Thyroid gland (tissue), 4 donors: ENCODE results near the gene HADHB. TPM values are rescaled to one million over a fixed set of nuclear protein-coding genes. Genes with fewer than 3 reads are reported as not detected.
A peak's percentile ranks its signal among the peaks of the same experiment; 100 is the strongest.

Source experiments
- DNase-seq, 2 donors: peaks; one replicate each; pipeline ENCODE4 v3.0.0-alpha.2; 2019
- H3K27ac ChIP-seq, 3 donors: fragments of 200-600 bp; sonication (generic); 1 replicate in 2 of 3; 2 replicates in 1 of 3; pipeline ENCODE4 v1.5.1; 2016 to 2019; ENCODE audit warnings: mild to moderate bottlenecking in 1 of 3, moderate library complexity in 1 of 3
- H3K27me3 ChIP-seq: fragments of 200-600 bp; sonication (generic); one replicate; pipeline ENCODE4 v1.5.1; 2019
- H3K36me3 ChIP-seq, 2 donors: fragments of 200-600 bp; sonication (generic); one replicate each; pipeline ENCODE4 v1.5.1; 2016 to 2019
- H3K4me1 ChIP-seq, 2 donors: fragments of 200-600 bp; sonication (generic); one replicate each; pipeline ENCODE4 v1.5.1; 2017 to 2019
- H3K4me3 ChIP-seq, 3 donors: fragments of 200-600 bp; sonication (generic); replicated peaks in 1 of 3; 1 replicate in 2 of 3; 2 replicates in 1 of 3; pipeline ENCODE4 v1.5.1; 2016; ENCODE audit warnings: mild to moderate bottlenecking in 1 of 3
- H3K9me3 ChIP-seq: fragments of 200-600 bp; sonication (generic); one replicate; pipeline ENCODE4 v1.5.1; 2017
- CTCF ChIP-seq, 6 experiments: fragments of 200-600 bp in 3 of 6; fragments of 450-650 bp in 3 of 6; sonication (generic) in 3 of 6; IDR thresholded peaks; one replicate each; pipeline ENCODE4 v1.5.1; 2016 to 2019; ENCODE audit warnings: antibody characterized with exemption in 6 of 6, mild to moderate bottlenecking in 2 of 6, inconsistent platforms in 1 of 6, moderate library complexity in 1 of 6
- POLR2A ChIP-seq, 2 donors: fragments of 450-650 bp; IDR thresholded peaks; one replicate each; pipeline ENCODE4 v1.6.1; 2017; ENCODE audit warnings: antibody characterized with exemption in 2 of 2, mild to moderate bottlenecking in 2 of 2, moderate library complexity in 1 of 2
- WGBS, 2 donors: methylation state at CpG; one replicate each; pipeline ENCODE4 v1.1.5; 2017; 5-methylcytosine and 5-hydroxymethylcytosine counted together
- intact Hi-C: fragments of 100-400 bp; cut with DNase I; formaldehyde crosslinking; loops from one replicate; pipeline ENCODE4 v1.15.1; 2023
- total RNA-seq, 4 donors: library from RNA; depleted of rRNA; stranded (reverse); fragments of >200 nt; gene quantifications; one replicate each; pipeline ENCODE4 v1.2.3, GENCODE V29; 2016

The HADHB gene
- total RNA-seq, 4 donors from 2014 or later = 127 to 200 (median 184) TPM

GRCh38 chr2:26292646-26293045 is 47.9 kb downstream of the HADHB start:
- Histone ChIP-seq H3K4me3 (no peak overlapping the region), H3K9me3 (no peaks in the 10 kb centered on the region), H3K36me3 (peaks cover 0 to 5% of the 10 kb centered on the region in 2 donors), H3K4me1 (peaks cover 0 to 8% of the 10 kb centered on the region in 2 donors), H3K27me3 (no peaks in the 10 kb centered on the region), H3K27ac (no peak overlapping the region)
- intact Hi-C loops = loop anchor here (10.0 kb wide), 1 partner anchor 48 kb away; the partner anchor contains the start of genes HADHA and HADHB
- DNase-seq = no peak
- TF ChIP-seq POLR2A (IDR thresholded peaks at IDR 0.05) (no peak), CTCF (IDR thresholded peaks at IDR 0.05) (no peak)
- 72 to 75% methylated on average over 6 of the region's 6 CpGs for WGBS, 2 donors

- Histone ChIP-seq H3K36me3 (no peaks in the 10 kb centered on the region), H3K27ac (no peak overlapping the region), H3K27me3 (no peaks in the 10 kb centered on the region), H3K4me3 (no peak overlapping the region), H3K9me3 (no peaks in the 10 kb centered on the region), H3K4me1 (peaks cover 8 to 20% of the 10 kb centered on the region in 2 donors)
- no peak for TF ChIP-seq POLR2A (IDR thresholded peaks at IDR 0.05)
- intact Hi-C loops = loop anchor here (10.0 kb wide), 1 partner anchor 51 kb away; the partner anchor contains the start of genes HADHA and HADHB
- DNase-seq = no peak
- WGBS, 2 donors = 85 to 87% methylated on average over 1 of the region's 1 CpG
Observed at GRCh38 chr2:26295511-26295910, 50.8 kb downstream of the HADHB start.

- Histone ChIP-seq H3K9me3 (no peaks in the 10 kb centered on the region), H3K27ac (no peak overlapping the region), H3K4me1 (peaks cover 12 to 26% of the 10 kb centered on the region in 2 donors), H3K36me3 (no peaks in the 10 kb centered on the region), H3K4me3 (no peak overlapping the region), H3K27me3 (no peaks in the 10 kb centered on the region)
- intact Hi-C loops = loop anchor here (10.0 kb wide), 1 partner anchor 52 kb away; the partner anchor contains the start of genes HADHA and HADHB
- peak in 1 of 2 donors; percentile 12 for DNase-seq
- TF ChIP-seq CTCF (IDR thresholded peaks at IDR 0.05) (no peak), POLR2A (IDR thresholded peaks at IDR 0.05) (no peak)
- WGBS, 2 donors = 62 to 68% methylated on average over 3 of the region's 3 CpGs
Observed at GRCh38 chr2:26297061-26297460, 52.3 kb downstream of the HADHB start.

GRCh38 chr2:26298286-26298637 is 53.5 kb downstream of the HADHB start:
- H3K27ac ChIP-seq = peak overlapping the region; percentile 87 to 91 (median 88)
- intact Hi-C loops = loop anchor here (10.0 kb wide), 1 partner anchor 53 kb away; the partner anchor contains the start of genes HADHA and HADHB
- WGBS, 2 donors = 18 to 25% methylated on average over 7 to 17 of the region's 17 CpGs
- H3K4me3 ChIP-seq = peak overlapping the region; percentile 31 to 66 (median 47)
- no peaks in the 10 kb centered on the region for H3K9me3 ChIP-seq
- H3K4me1 ChIP-seq = peaks cover 12 to 26% of the 10 kb centered on the region in 2 donors
- TF ChIP-seq POLR2A (IDR thresholded peaks at IDR 0.05) (no peak), CTCF (IDR thresholded peaks at IDR 0.05) (no peak)
- peak in 1 of 2 donors; percentile 29 for DNase-seq
- no peaks in the 10 kb centered on the region for H3K36me3 ChIP-seq
- no peaks in the 10 kb centered on the region for H3K27me3 ChIP-seq

- H3K4me3 ChIP-seq = peak overlapping the region; percentile 31 to 66 (median 47)
- H3K27ac ChIP-seq = peak overlapping the region; percentile 87 to 91 (median 88)
- H3K27me3 ChIP-seq = no peaks in the 10 kb centered on the region
- intact Hi-C loops = loop anchor here (10.0 kb wide), 1 partner anchor 54 kb away; the partner anchor contains the start of genes HADHA and HADHB
- WGBS, 2 donors = 1 to 3% methylated on average over 28 to 30 of the region's 30 CpGs
- H3K4me1 ChIP-seq = peaks cover 12 to 26% of the 10 kb centered on the region in 2 donors
- no peaks in the 10 kb centered on the region for H3K36me3 ChIP-seq
- DNase-seq = peak; percentile 65 to 67
- no peaks in the 10 kb centered on the region for H3K9me3 ChIP-seq
- TF ChIP-seq CTCF (IDR thresholded peaks at IDR 0.05) (no peak), POLR2A (IDR thresholded peaks at IDR 0.05) (peak in 1 of 2 donors; percentile 66)
Observed at GRCh38 chr2:26298638-26299393, 54.1 kb downstream of the HADHB start.
